Amniotic epithelial cell (primary cell): ENCODE data around the gene CD48.
A peak's percentile ranks its signal among the peaks of the same experiment; 100 is the strongest.

ENCODE experiments used
- DNase-seq: peaks from one replicate; pipeline ENCODE4 v3.0.0-alpha.2; 2010; ENCODE audit warnings: low read depth

Gene CD48

DNA sequence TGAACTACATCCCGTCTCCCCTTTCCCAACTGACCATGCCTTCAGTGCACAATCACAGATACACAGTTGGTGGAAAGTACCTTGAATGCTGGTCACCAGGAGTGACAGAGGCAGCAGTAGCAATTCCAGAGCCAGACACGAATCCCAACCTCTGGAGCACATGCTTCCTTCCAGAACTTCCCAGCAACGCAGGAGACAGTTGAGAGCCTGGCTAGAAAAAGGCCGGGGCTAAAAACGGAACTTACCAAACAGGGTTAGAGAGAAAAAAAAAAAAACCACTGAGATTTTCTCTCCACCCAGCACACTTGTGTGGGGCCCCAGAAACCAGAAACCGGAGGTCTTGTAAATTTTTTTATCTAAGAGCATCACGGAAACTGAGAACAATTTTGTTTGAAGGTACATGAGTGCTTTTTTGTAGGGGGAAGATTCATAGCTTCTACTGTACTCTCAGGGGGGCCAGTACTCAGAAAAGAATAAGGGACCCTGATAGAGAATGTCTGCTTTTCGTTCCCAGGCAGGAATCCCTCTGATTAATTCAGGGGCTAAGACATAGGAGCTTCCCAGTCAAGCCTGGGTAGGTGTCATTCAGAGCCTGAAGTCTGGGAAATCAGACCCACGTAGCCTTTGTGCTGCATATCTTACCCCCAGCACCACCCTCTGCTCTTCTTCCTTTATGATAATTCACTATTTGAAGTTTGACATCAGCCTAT lies at the start of gene CD48:
Gene CD48, minus strand, starts transcription at position 221 of the 710 bp plus-strand sequence. Its CDS starts 59 bp downstream, at position 162.
- DNase-seq: no peak

DNA sequence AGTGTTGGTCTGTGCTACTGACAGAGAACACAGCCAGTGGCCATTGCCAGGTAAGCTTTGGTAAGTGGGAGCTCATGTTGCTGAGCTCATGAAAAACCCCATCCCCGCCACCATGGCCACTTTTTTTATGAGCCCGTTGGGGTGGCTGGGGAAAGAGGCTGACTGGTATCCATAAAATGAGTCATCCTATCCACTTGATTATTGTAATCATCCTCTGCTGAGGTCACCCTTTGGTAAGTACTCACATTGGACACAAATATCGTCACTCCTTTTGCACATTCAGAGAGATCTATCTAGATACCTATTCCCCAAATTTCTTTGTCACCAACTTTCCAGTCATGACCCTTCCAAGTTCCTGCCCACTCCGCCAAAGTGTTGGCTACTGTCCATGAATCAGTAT lies 49.4 kb upstream of the CD48 start:
- DNase-seq: no peak

DNA sequence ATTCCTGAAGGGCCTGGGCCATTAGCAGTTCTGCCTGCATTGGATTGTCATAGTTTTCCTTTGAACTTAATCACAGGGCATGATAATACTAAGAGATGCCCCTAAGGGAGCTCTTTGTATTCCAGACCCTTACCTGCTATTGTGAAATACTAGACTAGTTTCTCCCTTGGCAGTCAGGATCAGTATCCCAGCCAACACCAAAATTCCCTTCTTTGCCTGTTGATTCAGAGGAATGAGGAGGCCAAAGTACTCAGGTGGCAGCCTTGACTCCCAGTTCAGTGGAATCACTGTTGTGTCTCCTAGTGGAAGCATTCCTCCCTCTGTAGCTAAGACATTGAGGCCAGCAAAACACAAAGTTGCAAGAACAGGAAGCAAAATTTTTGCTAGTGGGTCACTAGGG lies 48.1 kb upstream of the CD48 start:
- DNase-seq: no peak

GRCh38 chr1:160758521-160758920 lies 46.9 kb upstream of the CD48 start:
- no peak for DNase-seq

DNA sequence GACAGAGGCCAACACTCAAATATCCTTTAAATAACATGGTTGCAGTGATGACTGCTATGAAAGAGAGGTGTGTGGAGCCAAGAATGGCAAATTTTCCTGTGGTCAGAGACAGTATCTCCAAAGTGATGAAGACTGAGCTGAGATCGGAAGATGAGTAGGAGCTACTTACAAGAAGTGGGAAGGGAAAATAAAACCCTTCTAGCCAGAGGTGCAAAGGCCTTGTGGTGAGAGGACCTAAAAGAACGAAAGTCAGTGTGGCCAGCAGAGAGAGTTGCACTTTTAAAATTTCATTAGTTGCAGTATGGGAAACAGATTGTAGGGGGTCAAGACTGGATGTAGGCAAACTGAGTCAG lies 45.2 kb upstream of the CD48 start:
- no peak for DNase-seq

DNA sequence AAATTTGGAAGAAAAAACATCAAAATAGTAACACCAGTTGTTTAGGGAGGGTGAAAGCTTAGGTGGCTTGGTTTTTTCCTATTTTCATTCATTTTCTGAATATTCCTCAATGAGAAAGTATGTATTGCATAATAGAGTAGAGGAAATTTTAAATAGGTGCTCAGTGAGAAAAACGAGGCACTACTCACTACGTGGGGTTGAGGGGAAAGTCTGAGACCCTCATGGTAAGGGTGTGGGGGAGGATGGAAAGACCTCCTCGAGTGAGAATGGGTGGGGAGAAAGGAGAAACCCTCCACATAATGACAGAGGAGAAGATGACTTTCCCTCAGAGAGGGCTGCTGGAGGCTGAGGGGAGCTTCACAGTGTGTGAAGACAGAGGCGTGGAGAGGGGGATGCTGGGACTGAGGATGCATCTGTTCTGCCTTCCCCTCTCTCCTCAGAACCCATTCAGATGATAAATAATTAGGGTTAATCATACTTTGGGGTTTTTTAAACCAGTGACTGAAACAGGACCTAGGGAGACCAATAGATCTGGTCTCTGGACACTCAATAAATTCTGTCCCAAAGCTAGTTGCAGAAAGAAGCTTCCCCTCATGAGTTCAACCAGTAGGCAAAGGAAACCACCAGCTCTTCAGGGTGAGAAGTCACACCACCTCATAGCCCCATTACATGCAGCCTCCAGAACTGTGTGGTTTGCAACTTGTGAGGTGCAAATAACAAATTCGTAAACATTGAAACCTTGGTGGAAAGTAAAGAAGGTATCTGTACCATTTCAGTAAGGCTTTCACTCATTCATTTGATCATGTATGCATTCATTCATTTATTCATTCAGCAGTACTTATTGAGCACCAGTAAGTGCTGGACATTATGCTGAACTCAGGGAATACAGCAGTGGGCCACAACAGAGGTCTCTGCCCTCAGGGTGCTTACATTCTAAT lies 44.6 kb upstream of the CD48 start:
- no peak for DNase-seq

DNA sequence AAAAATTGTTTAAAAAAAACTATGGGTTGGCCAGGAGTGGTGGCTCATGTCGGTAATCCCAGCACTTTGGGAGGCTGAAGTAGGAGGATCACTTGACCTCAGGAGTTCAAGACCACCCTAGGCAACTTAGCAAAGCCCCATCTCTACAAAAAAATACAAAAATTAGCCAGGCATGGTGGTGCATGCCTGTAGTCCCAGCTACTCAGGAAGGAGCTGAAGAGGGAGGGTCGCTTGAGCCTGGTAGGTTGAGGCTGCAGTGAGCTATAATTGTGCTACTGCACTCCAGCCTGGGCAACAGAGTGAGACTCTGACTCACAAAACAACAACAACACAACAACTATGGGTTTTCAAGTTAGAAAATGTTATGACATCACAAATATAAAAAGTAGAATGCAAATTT lies 43.8 kb upstream of the CD48 start:
- no peak for DNase-seq

- no peak for DNase-seq
Measured at GRCh38 chr1:160753594-160753993, 42.0 kb upstream of the CD48 start.

- DNase-seq: no peak
Measured at GRCh38 chr1:160752924-160753323, 41.3 kb upstream of the CD48 start.

GRCh38 chr1:160752406-160752805 lies 40.8 kb upstream of the CD48 start:
- no peak for DNase-seq

- no peak for DNase-seq
Measured at GRCh38 chr1:160750608-160751007, 39.0 kb upstream of the CD48 start.

- peak; percentile 43 for DNase-seq
Measured at GRCh38 chr1:160748878-160749269, 37.3 kb upstream of the CD48 start.

DNA sequence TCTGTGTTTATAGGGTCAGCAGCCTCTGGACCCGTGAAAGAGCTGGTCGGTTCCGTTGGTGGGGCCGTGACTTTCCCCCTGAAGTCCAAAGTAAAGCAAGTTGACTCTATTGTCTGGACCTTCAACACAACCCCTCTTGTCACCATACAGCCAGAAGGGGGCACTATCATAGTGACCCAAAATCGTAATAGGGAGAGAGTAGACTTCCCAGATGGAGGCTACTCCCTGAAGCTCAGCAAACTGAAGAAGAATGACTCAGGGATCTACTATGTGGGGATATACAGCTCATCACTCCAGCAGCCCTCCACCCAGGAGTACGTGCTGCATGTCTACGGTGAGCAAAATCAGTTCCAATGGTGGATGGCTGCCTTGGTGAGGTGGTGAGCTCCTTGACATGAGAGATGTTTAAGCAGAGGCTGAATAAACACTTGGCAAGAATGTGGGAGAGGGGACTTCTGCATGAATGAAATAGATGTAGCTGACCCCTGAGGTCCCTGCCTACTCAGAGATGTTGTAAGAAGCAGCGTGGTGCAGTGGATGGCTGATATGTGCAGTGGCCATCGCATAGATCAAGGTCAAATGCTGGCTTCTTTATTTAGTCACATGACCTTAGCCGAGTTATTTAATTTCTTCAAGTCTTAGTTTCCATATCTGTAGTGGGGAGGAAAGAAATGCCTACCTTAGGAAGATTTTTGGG lies 36.7 kb upstream of the CD48 start:
- peak; percentile 67 for DNase-seq

GRCh38 chr1:160747717-160748116 lies 36.1 kb upstream of the CD48 start:
- DNase-seq: peak; percentile 41

DNA sequence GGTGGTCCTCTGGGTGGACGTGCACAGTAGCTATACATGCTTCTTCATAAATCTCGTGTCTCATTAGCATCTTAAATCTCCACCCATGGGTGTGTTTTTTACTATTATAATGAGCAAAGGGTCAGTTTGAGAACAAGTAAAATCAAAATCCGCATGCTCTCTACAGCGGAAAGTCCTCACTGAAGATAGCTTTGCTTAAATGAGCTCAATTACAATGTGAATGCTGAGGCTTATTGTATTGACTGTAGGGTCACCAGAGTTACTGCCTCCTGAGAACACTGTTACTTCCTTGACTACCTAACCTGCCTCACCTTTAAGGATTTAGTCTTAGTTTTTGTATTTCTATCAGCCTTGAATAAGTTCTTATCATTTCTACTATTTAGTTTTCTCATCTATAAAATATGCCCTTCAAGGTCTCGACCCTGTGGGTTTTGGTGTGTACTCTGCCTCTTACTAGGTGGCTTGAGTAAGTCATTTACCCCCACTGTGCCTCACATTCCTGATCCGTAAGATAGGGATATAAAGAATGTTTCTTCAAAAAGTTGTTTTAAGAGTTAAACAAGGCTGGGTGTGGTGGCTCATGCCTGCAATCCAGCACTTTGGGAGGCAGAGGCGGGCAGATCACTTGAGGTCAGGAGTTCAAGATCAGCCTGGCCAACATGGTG lies 35.3 kb upstream of the CD48 start:
- peak; percentile 11 for DNase-seq

GRCh38 chr1:160745551-160745950 lies 33.9 kb upstream of the CD48 start:
- no peak for DNase-seq

- DNase-seq: no peak
Measured at GRCh38 chr1:160744852-160745520, 33.4 kb upstream of the CD48 start.

- no peak for DNase-seq
Measured at GRCh38 chr1:160744199-160744851, 32.7 kb upstream of the CD48 start.

- no peak for DNase-seq
Measured at GRCh38 chr1:160743266-160743665, 31.6 kb upstream of the CD48 start.

DNA sequence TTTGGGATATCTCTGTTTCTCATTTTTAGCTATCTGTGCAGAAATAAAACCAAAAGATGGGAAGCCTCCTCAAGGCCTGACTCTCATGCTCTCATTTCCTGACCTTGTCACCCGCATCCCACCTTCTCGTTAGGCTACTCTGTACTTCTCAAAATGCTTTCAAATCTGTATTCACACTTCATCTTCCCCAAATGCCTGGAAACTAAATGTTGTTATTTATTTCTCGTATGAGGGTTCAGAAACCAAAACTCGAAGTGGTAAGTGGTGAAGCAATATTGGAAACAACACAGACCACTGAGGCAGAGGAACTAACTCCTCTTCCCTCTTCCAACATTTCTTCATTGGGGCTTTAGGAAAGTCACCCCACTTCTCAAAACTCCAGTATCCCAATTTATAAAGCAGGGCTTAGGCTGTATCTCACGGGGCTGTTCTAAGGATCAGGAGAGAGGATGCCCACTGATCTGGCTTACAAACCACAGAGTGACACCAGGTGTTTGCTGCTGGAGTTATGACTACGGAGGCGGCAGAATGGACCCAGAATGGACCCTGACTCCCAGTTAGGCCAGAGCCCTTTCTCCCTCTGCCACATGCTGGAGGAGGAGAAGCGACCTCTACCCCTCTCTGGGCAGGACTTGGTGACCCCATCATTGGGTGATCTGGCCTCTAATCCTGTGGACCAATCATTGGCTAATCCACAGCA lies 31.0 kb upstream of the CD48 start:
- DNase-seq: no peak
